ENCODE measurements around the gene CCNY.
"Not testable (repeated sequence)": the region's sequence is repeated elsewhere in the genome, so short reads cannot be mapped to it uniquely, and the experiment has no call there.

Gene CCNY

DNA sequence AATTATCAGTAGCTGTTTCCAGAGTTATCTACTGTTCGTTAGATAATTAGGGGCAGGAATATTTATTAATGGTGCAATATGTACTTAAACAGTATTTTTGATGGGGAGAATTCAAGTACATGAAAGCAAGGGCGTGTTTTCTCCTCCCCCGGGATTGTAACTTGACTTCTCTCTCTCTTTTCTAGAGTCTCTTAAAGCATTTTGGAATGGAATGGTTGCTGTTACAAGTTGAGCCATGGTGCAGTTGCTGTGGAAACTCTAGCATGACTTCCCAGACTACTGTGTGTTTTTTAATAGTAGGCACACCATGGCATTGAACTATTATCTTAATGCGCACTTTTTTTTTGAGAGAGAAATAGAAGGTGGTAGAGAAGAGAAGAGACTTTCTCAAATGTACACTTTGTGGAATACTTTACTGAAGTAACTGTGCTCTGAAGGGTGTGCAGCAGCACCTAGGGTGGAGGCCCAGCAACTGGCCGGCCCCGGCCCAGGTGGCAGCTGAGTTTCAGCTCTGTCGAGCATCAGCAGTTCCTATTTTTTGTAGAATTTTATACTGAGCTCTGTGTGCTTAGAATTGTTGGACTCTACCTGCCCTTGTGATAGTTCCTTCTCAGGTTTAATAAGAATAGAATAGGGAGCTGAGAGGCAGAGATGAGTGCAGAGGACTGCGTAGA lies 64.4 kb downstream of the CCNY start:
- no peak overlapping the region for H3K27ac ChIP-seq (ENCODE audit: low read length)
- no peaks in the 10 kb centered on the region for H3K36me3 ChIP-seq (replicated peaks; ENCODE audit: insufficient read depth, low read length)
- H2AFZ ChIP-seq (ENCODE audit: low read length), result no peak overlapping the region
- H3K4me1 ChIP-seq (ENCODE audit: low read length), result no peaks in the 10 kb centered on the region
- no peak overlapping the region for H3K9ac ChIP-seq (ENCODE audit: low read length)
- H3K9me3 ChIP-seq (replicated peaks; ENCODE audit: insufficient read depth, low read length), result no peaks in the 10 kb centered on the region
- TF ChIP-seq, protein P1, sequence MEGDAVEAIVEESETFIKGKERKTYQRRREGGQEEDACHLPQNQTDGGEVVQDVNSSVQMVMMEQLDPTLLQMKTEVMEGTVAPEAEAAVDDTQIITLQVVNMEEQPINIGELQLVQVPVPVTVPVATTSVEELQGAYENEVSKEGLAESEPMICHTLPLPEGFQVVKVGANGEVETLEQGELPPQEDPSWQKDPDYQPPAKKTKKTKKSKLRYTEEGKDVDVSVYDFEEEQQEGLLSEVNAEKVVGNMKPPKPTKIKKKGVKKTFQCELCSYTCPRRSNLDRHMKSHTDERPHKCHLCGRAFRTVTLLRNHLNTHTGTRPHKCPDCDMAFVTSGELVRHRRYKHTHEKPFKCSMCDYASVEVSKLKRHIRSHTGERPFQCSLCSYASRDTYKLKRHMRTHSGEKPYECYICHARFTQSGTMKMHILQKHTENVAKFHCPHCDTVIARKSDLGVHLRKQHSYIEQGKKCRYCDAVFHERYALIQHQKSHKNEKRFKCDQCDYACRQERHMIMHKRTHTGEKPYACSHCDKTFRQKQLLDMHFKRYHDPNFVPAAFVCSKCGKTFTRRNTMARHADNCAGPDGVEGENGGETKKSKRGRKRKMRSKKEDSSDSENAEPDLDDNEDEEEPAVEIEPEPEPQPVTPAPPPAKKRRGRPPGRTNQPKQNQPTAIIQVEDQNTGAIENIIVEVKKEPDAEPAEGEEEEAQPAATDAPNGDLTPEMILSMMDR (IDR thresholded peaks at IDR 0.05; ENCODE audit: low read length), result no peak
- no peak for TF ChIP-seq EZH2 (optimal IDR thresholded peaks at IDR 0.05; ENCODE audit: low read depth, low read length)
- TF ChIP-seq EZH2phosphoT487 (IDR thresholded peaks at IDR 0.05; ENCODE audit: low read length), result no peak
- no peaks in the 10 kb centered on the region for H3K9me2 ChIP-seq (replicated peaks; ENCODE audit: insufficient read depth, low read length)
- peaks cover 65% of the 10 kb centered on the region for H3K79me2 ChIP-seq (ENCODE audit: low read length)
- H4K20me1 ChIP-seq (ENCODE audit: insufficient read depth, low read length), result no peaks in the 10 kb centered on the region
- no peaks in the 10 kb centered on the region for H3F3A ChIP-seq (ENCODE audit: insufficient read depth, low read length)
- DNase-seq, result no peak
- H3K4me2 ChIP-seq (ENCODE audit: low read depth, low read length), result no peak overlapping the region
- no peak overlapping the region for H3K4me3 ChIP-seq (ENCODE audit: low read length)
- no peaks in the 10 kb centered on the region for H3K27me3 ChIP-seq (replicated peaks; ENCODE audit: insufficient read depth, low read length)

DNA sequence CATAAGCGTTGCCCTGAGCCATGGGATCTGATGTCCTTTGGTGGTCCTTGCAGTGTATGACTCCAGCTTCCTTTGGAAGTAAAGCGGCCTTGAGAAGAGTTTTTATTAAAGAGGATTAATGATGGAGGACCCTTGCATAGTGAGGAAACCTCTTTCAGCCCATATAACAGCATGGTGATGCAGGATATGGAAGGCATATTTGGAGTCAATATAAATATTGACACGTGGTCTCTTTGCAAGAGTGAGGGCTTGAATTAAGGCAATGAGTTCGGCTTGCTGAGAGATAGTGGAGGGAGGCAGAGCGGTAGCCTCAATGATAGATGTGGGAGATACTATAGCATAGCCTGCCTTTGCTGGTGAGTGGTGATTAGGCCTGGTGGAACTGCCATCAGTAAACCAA lies 67.2 kb downstream of the CCNY start:
- H3K79me2 ChIP-seq (ENCODE audit: low read length), result peaks cover 38% of the 10 kb centered on the region
- H3K27me3 ChIP-seq (replicated peaks; ENCODE audit: insufficient read depth, low read length); H3K9me2 ChIP-seq (replicated peaks; ENCODE audit: insufficient read depth, low read length); H2AFZ ChIP-seq (ENCODE audit: low read length); H3K36me3 ChIP-seq (replicated peaks; ENCODE audit: insufficient read depth, low read length); H4K20me1 ChIP-seq (ENCODE audit: insufficient read depth, low read length); H3F3A ChIP-seq (ENCODE audit: insufficient read depth, low read length); DNase-seq; H3K4me3 ChIP-seq (ENCODE audit: low read length); H3K9ac ChIP-seq (ENCODE audit: low read length); H3K9me3 ChIP-seq (replicated peaks; ENCODE audit: insufficient read depth, low read length); H3K4me1 ChIP-seq (ENCODE audit: low read length); H3K4me2 ChIP-seq (ENCODE audit: low read depth, low read length); H3K27ac ChIP-seq (ENCODE audit: low read length): not testable (repeated sequence)

DNA sequence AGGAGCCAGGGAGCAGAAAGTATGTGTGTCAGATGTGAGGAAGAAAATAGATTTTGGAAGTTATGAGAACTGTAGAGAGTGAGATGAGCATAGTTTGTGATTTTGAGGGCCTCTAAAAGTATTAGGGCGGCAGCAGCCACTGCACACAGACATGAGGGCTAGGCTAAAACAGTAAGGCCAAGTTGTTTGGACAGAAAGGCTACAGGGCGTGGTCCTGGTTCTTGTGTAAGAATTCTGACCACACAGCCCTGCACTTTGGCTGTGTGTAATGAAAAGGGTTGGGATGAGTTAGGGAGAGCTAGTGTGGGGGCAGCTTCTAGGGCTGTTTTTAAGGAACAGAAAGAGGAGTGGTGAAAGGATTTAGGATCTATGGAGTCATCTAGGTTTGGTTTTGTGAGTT lies 67.8 kb downstream of the CCNY start:
- not testable (repeated sequence) for H3F3A ChIP-seq (ENCODE audit: insufficient read depth, low read length); H3K9ac ChIP-seq (ENCODE audit: low read length); H3K9me3 ChIP-seq (replicated peaks; ENCODE audit: insufficient read depth, low read length); H3K4me3 ChIP-seq (ENCODE audit: low read length); H3K9me2 ChIP-seq (replicated peaks; ENCODE audit: insufficient read depth, low read length); H4K20me1 ChIP-seq (ENCODE audit: insufficient read depth, low read length); H3K4me1 ChIP-seq (ENCODE audit: low read length); H2AFZ ChIP-seq (ENCODE audit: low read length); DNase-seq; H3K36me3 ChIP-seq (replicated peaks; ENCODE audit: insufficient read depth, low read length); H3K27ac ChIP-seq (ENCODE audit: low read length); H3K4me2 ChIP-seq (ENCODE audit: low read depth, low read length); H3K27me3 ChIP-seq (replicated peaks; ENCODE audit: insufficient read depth, low read length)
- peaks cover 34% of the 10 kb centered on the region for H3K79me2 ChIP-seq (ENCODE audit: low read length)

DNA sequence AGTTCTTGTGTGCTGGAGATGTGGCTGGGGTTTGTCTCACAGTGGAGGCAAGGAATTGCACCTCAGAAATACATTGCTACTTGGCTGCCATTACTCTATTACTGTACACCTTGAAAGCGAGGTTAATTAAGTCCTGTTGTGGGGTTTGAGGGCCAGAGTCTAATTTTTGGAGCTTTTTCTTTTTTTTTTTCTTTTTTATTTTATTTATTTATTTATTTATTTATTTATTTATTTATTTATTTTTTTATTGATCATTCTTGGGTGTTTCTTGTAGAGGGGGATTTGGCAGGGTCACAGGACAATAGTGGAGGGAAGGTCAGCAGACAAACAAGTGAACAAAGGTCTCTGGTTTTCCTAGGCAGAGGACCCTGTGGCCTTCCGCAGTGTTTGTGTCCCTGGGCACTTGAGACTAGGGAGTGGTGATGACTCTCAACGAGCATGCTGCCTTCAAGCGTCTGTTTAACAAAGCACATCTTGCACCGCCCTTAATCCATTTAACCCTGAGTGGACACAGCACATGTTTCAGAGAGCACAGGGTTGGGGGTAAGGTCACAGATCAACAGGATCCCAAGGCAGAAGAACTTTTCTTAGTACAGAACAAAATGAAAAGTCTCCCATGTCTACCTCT lies 69.8 kb downstream of the CCNY start:
- H3K27ac ChIP-seq (ENCODE audit: low read length); H3K9me2 ChIP-seq (replicated peaks; ENCODE audit: insufficient read depth, low read length); H3F3A ChIP-seq (ENCODE audit: insufficient read depth, low read length); DNase-seq; H3K27me3 ChIP-seq (replicated peaks; ENCODE audit: insufficient read depth, low read length); H3K36me3 ChIP-seq (replicated peaks; ENCODE audit: insufficient read depth, low read length); H3K4me2 ChIP-seq (ENCODE audit: low read depth, low read length); H3K4me1 ChIP-seq (ENCODE audit: low read length); H2AFZ ChIP-seq (ENCODE audit: low read length); H3K9ac ChIP-seq (ENCODE audit: low read length); H4K20me1 ChIP-seq (ENCODE audit: insufficient read depth, low read length); H3K9me3 ChIP-seq (replicated peaks; ENCODE audit: insufficient read depth, low read length); H3K4me3 ChIP-seq (ENCODE audit: low read length): not testable (repeated sequence)
- H3K79me2 ChIP-seq (ENCODE audit: low read length), result peaks cover 26% of the 10 kb centered on the region

DNA sequence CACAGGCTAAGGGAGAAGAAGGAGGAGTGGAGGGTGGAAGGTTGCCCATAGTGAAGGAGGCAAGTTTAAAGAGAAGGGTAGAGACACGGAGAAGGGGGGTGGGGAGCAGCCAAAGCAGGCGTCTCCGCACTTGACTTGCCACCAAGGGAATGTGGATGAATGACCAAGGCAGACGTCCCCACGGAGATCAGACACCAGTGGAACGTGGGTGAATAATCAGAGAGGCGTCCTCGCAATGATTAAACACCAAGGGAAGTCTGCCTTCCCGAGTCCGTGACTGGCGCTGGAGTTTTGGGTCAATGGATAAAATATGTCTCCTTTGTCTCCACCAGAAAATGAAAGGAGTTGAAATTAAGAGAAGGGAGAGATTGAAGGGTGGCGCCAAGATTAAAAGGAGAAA lies 71.4 kb downstream of the CCNY start:
- not testable (repeated sequence) for H4K20me1 ChIP-seq (ENCODE audit: insufficient read depth, low read length); DNase-seq
- peaks cover 32% of the 10 kb centered on the region for H3K79me2 ChIP-seq (ENCODE audit: low read length)

More for the DNA sequence above, 71.4 kb downstream of the CCNY start:
- not testable (repeated sequence) for H3K27me3 ChIP-seq (replicated peaks; ENCODE audit: insufficient read depth, low read length); H3K9me3 ChIP-seq (replicated peaks; ENCODE audit: insufficient read depth, low read length); H3F3A ChIP-seq (ENCODE audit: insufficient read depth, low read length); H3K4me2 ChIP-seq (ENCODE audit: low read depth, low read length); H3K27ac ChIP-seq (ENCODE audit: low read length); H2AFZ ChIP-seq (ENCODE audit: low read length); H3K4me1 ChIP-seq (ENCODE audit: low read length); H3K4me3 ChIP-seq (ENCODE audit: low read length); H3K9me2 ChIP-seq (replicated peaks; ENCODE audit: insufficient read depth, low read length); H3K36me3 ChIP-seq (replicated peaks; ENCODE audit: insufficient read depth, low read length); H3K9ac ChIP-seq (ENCODE audit: low read length)

Measured in MM.1S (cell line).